Effector CD8-positive, alpha-beta T cell (primary cell): Measurements from ENCODE around the gene CDKAL1.
"Not testable (repeated sequence)": the region's sequence is repeated elsewhere in the genome, so short reads cannot be mapped to it uniquely, and the experiment has no call there.

ENCODE experiments used
- DNase-seq: peaks from one replicate; lab custom pipeline; 2025; lab: John Stamatoyannopoulos, UW

Gene CDKAL1

GRCh38 chr6:20744911-20745557, 210.8 kb downstream of the CDKAL1 start:
- DNase-seq: no peak

- no peak for DNase-seq
These were observed 211.8 kb downstream of the CDKAL1 start for GRCh38 chr6:20746024-20746423.

DNA sequence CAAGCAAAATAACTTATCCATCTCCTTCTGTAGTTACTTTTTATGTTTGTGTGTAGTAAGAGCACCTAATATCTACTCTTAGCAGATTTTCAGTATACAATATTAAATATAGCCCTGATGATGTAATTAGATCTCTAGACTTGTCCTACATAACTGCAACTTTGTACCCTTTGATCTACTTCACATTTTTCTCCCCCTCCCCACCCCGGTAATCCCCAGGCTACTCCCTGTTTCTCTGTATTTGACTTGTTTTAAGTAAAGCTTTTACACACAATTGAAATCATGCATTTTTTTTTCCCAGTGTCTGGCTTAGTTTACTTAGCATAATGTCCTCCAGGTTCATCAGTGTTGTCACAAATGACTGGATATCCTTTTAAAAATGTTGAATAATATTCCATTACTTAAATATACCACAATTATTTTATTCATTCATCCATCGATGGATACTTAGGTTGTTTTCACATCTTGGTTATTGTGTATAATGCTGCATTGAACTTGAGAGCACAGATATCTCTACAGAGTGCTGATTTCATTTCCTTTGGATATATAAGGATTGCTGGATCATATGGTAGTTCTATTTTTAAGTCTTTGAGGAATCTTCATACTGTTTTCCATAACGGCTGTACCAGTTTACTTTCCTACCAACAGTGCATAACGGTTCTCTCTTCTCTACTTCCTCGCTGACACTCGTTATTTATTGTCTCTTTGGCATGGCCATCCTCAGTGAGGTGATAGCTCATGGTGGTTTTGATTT, 212.7 kb downstream of the CDKAL1 start:
- no peak for DNase-seq

DNA sequence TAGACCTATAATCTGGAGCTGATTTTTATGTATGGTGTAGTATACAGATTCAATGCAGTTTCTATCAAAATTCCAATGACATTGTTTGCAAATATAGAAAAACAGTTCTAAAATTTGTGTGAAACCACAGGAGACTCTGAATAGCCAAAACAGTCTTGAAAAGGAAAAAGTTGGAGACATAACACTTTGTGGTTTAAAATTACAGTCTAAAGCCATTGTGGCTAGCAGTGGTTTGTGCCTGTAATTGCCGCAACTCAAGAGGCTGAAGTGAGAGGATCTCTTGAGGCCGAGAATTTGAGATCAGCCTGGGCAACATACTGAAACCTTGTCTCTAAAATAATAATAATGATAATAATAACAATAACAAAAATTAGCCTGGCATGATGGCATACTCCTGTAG, 213.7 kb downstream of the CDKAL1 start:
- no peak for DNase-seq

DNA sequence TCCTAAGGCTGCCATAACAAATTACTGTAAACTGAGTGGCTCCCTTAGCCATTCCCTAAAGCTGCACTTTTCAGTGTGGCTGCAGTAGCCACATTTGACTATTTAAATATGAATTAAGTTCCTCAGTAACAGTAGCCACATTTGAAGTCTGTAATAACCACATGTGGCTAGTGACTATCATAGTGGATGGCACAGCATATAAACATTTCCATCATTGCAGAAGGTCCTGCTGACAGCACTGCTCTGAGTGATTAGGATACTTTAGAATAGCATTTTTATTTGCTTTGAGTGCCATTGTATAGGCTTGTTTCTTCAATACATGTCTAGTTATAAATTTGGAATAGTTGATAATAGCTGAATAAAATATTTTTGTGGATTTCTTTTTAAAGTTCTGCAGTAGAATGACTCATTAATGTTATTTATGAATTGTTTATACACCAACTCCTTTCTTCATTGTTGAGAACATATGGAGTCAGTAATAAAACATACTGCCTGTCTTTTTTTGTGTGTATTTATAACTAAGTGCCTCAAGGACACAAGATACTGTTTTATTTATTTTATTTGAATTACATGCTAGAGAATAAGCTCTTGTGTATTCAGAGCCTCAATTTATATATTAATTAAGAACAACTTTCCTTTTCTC, 217.2 kb downstream of the CDKAL1 start:
- DNase-seq: no peak

DNA sequence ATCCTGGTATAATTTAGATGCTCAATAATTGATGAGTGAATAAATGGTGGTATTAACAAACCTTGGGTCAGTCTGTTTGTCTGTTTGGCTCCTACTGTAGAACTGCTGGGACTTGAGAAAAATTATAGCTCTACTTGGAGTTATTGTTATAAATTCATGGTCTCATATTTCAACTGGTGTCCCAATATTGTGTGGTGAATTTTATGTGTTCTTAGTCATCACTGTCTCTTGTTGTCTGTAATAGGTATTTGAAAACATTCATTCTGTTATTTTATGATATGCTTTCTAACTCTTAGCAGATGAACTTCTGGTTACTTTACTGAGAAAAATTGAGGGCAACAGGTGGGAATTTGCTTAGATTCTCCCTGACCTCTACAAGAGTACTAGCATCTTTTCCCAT, 221.4 kb downstream of the CDKAL1 start:
- DNase-seq: no peak

DNA sequence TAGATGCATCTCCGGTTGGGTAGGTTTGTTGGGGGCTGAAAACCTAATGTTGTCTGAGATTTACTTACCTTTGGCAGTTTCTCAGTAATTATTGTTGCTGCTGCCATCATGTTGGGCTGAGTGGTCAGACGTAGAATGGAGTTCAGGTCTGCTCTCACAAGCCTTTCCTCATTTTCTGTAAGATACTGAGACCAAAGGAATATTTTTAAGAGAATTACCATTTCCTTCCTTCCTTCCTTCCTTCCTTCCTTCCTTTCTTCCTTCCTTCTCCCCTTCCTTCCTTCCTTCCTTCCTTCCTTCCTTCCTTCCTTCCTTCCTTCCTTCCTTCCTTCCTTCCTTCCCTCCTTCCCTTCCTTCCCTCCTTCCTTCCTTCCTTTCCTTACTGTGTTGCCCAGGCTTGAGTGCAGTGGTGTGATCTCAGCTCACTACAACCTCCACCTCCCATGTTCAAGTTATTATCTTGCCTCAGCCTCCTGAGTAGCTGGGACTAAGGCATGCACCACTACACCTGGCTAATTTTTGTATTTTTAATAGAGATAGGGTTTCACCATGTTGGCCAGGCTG, 222.4 kb downstream of the CDKAL1 start:
- not testable (repeated sequence) for DNase-seq

GRCh38 chr6:20757761-20758160, 223.5 kb downstream of the CDKAL1 start:
- no peak for DNase-seq

- no peak for DNase-seq
These were observed 229.0 kb downstream of the CDKAL1 start for GRCh38 chr6:20763296-20763695.

DNA sequence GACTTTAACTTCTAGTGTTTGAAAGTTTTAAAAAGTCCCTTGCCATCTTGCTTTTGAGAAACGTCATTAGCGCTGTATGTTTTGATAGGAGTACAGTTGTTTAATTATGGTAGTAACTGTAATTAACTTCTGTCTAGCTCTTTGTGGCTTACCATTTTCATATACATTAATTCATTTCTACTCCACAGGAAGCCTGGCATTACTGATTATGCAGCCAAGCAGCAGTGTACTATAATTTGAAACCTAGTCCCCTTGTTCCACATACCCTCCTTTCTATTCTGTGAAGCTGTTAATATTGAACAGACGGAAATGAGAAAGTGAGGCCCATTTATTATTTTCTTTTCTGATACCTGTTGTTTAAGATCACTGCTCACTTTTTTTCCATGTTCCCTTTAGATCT, 235.4 kb downstream of the CDKAL1 start:
- no peak for DNase-seq

DNA sequence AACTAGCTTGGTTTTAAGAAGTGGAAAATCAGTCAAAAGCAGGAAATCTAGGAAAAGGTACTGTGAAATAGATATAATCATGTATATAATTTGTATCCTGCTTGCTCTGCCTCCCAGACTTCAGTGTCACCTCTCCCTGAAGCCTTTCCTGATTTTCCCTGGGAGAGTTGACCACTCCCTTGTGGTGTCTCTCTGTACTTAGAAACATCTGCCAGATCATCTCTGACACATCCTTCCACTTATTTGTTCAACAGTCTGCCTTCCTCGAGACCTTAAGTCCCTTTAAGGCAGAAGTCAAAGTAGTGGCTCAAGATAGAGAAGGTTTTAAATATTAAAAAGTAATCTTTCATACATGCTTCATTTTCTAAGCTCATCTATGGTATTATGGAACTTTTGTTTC, 236.5 kb downstream of the CDKAL1 start:
- no peak for DNase-seq

DNA sequence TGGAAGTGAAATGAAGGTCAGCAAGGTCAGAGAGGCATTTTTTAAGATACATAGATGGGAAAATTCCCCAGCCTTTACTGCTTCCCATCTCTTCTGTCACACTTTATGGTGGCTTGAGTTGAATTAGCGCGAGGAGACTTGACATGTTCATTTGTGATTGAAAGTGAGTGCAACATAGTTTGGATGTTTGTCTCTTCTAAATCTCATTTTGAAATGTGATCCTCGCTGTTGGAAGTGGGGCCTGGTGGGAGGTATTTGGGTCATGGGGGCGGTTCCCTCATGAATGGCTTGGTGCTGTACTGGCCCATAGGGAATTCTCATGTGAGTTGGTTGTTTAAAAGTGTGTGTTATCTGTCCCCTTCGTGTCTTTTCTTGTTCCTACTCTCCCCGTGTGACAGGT, 237.2 kb downstream of the CDKAL1 start:
- DNase-seq: no peak

GRCh38 chr6:20773822-20774221, 239.6 kb downstream of the CDKAL1 start:
- no peak for DNase-seq

GRCh38 chr6:20775981-20776380, 241.7 kb downstream of the CDKAL1 start:
- DNase-seq: no peak

GRCh38 chr6:20777801-20778200, 243.5 kb downstream of the CDKAL1 start:
- DNase-seq: no peak

- DNase-seq: no peak
These were observed 244.2 kb downstream of the CDKAL1 start for GRCh38 chr6:20778459-20778858.

- no peak for DNase-seq
These were observed 244.7 kb downstream of the CDKAL1 start for GRCh38 chr6:20778912-20779311.

GRCh38 chr6:20789162-20789561, 254.9 kb downstream of the CDKAL1 start:
- no peak for DNase-seq

GRCh38 chr6:20790032-20790791, 256.0 kb downstream of the CDKAL1 start:
- no peak for DNase-seq

DNA sequence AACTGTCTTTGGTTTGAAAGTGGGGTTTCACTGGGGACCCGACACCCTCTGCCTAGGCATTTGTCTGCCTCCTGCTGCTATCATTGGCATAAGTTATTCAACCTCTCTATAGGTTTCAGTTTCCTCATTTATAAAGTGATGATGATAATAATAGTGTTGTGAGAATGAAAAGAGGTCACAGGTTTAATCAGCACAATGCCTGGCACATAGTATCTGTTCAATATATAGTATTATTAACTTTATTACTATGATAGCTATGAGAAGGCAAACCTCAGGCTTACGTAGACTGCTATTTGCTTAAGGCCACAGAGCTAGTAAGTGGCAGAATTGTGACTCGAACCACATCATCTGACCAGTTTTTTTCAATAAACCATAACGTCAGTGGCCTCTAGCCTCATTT, 256.8 kb downstream of the CDKAL1 start:
- no peak for DNase-seq

- no peak for DNase-seq
These were observed 257.7 kb downstream of the CDKAL1 start for GRCh38 chr6:20791944-20792343.

DNA sequence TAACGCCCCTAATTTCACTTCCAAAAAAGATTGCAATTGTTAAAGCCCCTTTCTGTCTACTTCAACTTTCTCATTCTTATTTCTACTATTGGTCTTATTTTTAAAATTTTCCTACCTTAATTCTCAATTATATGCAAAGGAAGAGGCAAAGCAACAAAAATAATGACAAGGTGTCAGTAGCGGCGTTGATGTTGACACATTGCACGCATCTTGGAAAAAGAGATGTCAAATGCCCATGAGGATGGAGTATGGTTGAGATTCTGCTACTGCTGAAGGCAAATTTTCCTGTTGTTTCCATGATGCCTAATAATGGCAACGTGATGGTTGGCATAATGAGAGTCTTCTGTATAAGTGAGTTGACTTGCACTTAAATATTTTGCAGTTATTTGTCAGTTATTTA, 258.9 kb downstream of the CDKAL1 start:
- DNase-seq: no peak
